Measurements from ENCODE around the gene VAV3. TPM values are rescaled to one million over a fixed set of nuclear protein-coding genes. Genes with fewer than 3 reads are reported as not detected.

The VAV3 gene
- total and polyA plus RNA-seq, 10 of the 15 experiments (the other 5 are each of a cell fraction or from before 2014, with no cell fraction given), result 0.84 to 5.5 (median 3.4) TPM

DNA sequence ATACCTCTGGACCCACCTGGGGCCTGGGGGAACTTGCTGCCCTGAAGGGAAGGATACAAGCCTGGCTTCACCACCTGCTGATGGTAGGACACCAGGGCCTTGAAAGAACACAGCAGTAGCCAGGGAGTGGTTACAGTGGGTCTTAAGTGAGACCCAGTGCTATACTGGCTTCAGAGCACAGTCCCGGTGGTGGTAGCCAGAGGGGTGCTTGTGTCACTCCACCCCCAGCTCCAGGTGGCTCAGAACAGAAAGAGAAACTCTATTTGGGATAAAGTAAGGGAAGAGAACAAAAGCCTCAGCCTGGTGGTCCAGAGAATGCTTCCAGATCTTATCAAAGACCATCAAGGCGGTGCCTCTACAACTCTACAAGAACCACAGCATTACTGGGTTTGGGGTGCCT, 37.2 kb downstream of the VAV3 start (continued):
- TF ChIP-seq, protein P1, sequence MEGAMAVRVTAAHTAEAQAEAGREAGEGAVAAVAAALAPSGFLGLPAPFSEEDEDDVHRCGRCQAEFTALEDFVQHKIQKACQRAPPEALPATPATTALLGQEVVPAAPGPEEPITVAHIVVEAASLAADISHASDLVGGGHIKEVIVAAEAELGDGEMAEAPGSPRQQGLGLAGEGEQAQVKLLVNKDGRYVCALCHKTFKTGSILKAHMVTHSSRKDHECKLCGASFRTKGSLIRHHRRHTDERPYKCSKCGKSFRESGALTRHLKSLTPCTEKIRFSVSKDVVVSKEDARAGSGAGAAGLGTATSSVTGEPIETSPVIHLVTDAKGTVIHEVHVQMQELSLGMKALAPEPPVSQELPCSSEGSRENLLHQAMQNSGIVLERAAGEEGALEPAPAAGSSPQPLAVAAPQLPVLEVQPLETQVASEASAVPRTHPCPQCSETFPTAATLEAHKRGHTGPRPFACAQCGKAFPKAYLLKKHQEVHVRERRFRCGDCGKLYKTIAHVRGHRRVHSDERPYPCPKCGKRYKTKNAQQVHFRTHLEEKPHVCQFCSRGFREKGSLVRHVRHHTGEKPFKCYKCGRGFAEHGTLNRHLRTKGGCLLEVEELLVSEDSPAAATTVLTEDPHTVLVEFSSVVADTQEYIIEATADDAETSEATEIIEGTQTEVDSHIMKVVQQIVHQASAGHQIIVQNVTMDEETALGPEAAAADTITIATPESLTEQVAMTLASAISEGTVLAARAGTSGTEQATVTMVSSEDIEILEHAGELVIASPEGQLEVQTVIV (IDR thresholded peaks at IDR 0.05; ENCODE audit: borderline replicate concordance, partially characterized antibody), result no peak

DNA sequence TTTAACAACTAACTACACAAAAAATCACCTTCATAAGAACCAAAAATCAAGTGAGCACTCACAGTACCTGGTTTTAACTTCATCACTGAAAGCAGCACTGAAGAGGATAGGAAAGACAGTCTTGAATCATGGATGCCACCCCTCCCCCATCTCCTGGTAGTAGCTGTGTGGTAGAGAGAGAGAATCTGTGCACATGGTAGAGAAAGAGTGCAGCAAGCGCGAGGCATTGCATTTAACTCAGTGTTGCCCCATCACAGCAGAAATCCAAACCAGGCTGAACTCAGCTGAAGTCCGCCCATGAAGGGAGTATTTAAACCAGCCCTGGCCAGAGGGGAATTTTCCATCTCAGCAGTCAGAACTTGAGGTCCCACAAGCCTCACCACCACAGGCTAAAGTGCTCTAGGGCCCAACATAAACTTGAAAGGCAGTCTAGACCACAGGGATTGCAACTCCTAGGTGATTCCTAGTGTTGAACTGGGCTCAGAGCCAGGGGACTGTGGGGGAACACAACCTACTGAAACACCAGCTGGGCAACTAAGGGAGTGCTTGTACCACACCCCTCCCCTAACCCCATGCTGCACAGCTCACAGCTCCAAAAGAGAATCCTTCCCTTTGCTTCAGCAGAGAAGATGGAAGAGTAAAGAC, 38.4 kb downstream of the VAV3 start:
- no peak overlapping the region for H3K27ac ChIP-seq (ENCODE audit: control insufficient read depth, insufficient read depth)
- DNase-seq (ENCODE audit: low read depth, low spot score), result no peak
- FAIRE-seq, result no peak
- H3K4me3 ChIP-seq, result no peak overlapping the region
- peaks cover 7% of the 10 kb centered on the region for H3K4me1 ChIP-seq (ENCODE audit: control insufficient read depth, insufficient read depth, low read length)
- no peaks in the 10 kb centered on the region for H3K9me3 ChIP-seq (replicated peaks; ENCODE audit: control insufficient read depth, insufficient read depth, low read length)
- no peaks in the 10 kb centered on the region for H3K27me3 ChIP-seq (replicated peaks in 1 of 2; ENCODE audit: control insufficient read depth in 2 of 2, insufficient read depth in 2 of 2, low read length in 1 of 2)
- BruUV-seq (replicated peaks), result no TSS peak
- ChIA-PET POLR2A (no interaction called here), SMC1A (ENCODE audit: uncharacterized antibody, unreplicated experiment) (no interaction called here), RAD21 (ENCODE audit: unreplicated experiment) (no interaction called here), CTCF (interaction anchor here (0.9 kb wide), 1 partner anchor 13 kb away, joined by 3 read pairs; no protein-coding TSS in a partner anchor)
- H3K36me3 ChIP-seq (ENCODE audit: control insufficient read depth in 2 of 2, insufficient read depth in 2 of 2, low read length in 1 of 2), result no peaks in the 10 kb centered on the region
- TF ChIP-seq ZNF622 (IDR thresholded peaks at IDR 0.05), result no peak
- no peak for TF ChIP-seq BCL11A (IDR thresholded peaks at IDR 0.05; ENCODE audit: low read depth, low read length)
- TF ChIP-seq ZNF217 (IDR thresholded peaks at IDR 0.05), result no peak
- no peak for TF ChIP-seq SMAD1 (IDR thresholded peaks at IDR 0.05; ENCODE audit: low read depth, partially characterized antibody)
- TF ChIP-seq HDAC6 (IDR thresholded peaks at IDR 0.05; ENCODE audit: unreplicated experiment), result no peak
- no peak for TF ChIP-seq NBN (IDR thresholded peaks at IDR 0.05)
- TF ChIP-seq MTA2 (IDR thresholded peaks at IDR 0.05; ENCODE audit: low read depth), result no peak
- TF ChIP-seq FOXK2 (IDR thresholded peaks at IDR 0.05), result no peak
- peak; percentile 28; the same call in 1 of the 2 replicates for TF ChIP-seq NFIC (IDR thresholded peaks at IDR 0.05; ENCODE audit: low read depth, low read length)
- TF ChIP-seq ZBTB4 (CRISPR knock-in tag; IDR thresholded peaks at IDR 0.05), result no peak
- TF ChIP-seq, protein P2, sequence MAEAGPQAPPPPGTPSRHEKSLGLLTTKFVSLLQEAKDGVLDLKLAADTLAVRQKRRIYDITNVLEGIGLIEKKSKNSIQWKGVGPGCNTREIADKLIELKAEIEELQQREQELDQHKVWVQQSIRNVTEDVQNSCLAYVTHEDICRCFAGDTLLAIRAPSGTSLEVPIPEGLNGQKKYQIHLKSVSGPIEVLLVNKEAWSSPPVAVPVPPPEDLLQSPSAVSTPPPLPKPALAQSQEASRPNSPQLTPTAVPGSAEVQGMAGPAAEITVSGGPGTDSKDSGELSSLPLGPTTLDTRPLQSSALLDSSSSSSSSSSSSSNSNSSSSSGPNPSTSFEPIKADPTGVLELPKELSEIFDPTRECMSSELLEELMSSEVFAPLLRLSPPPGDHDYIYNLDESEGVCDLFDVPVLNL (IDR thresholded peaks at IDR 0.05; ENCODE audit: low read depth, low read length), result no peak
- no peak for TF ChIP-seq TAF1 (IDR thresholded peaks at IDR 0.05; ENCODE audit: borderline replicate concordance, low read depth, low read length)
- no peak for TF ChIP-seq ATF7 (IDR thresholded peaks at IDR 0.05; ENCODE audit: low read depth)
- TF ChIP-seq CBFB (IDR thresholded peaks at IDR 0.05; ENCODE audit: low read depth), result no peak
- 0 out of 2 replicates have a peak, but pooled peaks have one; percentile 31 for TF ChIP-seq EED (IDR thresholded peaks at IDR 0.05; ENCODE audit: low read depth)
- peak; percentile 72 for TF ChIP-seq RUNX3 (IDR thresholded peaks at IDR 0.05; ENCODE audit: low read length)
- peak; percentile 62 for ATAC-seq
- in situ Hi-C loops (cut with MboI), result no loop called here
- H3K9ac ChIP-seq (ENCODE audit: control insufficient read depth, insufficient read depth, low read length), result no peak overlapping the region
- intact Hi-C loops (cut with micrococcal nuclease; ENCODE audit: unreplicated experiment), result no loop called here
- no peak overlapping the region for H2AFZ ChIP-seq (ENCODE audit: control insufficient read depth, low read depth, low read length)
- H3K4me2 ChIP-seq (ENCODE audit: control insufficient read depth, insufficient read depth), result no peak overlapping the region
- 72% methylated on average over 3 of the region's 3 CpGs for WGBS (ENCODE audit: insufficient coverage, insufficient replicate concordance, low lambda C conversion rate, missing lambda C conversion rate)
- H3K79me2 ChIP-seq (ENCODE audit: control insufficient read depth, insufficient read depth, low read length), result no peaks in the 10 kb centered on the region
- no peaks in the 10 kb centered on the region for H4K20me1 ChIP-seq (ENCODE audit: control insufficient read depth, insufficient read depth)

All from GM12878 (cell line).